Measurements from ENCODE around the gene RNF208. TPM values are rescaled to one million over a fixed set of nuclear protein-coding genes. Genes with fewer than 3 reads are reported as not detected.
"Not testable (repeated sequence)": the region's sequence is repeated elsewhere in the genome, so short reads cannot be mapped to it uniquely, and the experiment has no call there.

RNF208 gene
- total RNA-seq, 1 donor from 2014 or later = 12.8 TPM

- H3K36me3 Mint-ChIP-seq (ENCODE audit: low read depth) = peaks cover 28% of the 10 kb centered on the region
- DNase-seq; H3K4me1 Mint-ChIP-seq; H3K27ac Mint-ChIP-seq; H3K9me3 Mint-ChIP-seq; H3K27me3 Mint-ChIP-seq; H3K4me3 Mint-ChIP-seq; intact Hi-C loops (cut with micrococcal nuclease): not testable (repeated sequence)
These were observed 40.3 kb upstream of the RNF208 start for GRCh38 chr9:137262173-137262908.

GRCh38 chr9:137256856-137257255 is 34.8 kb upstream of the RNF208 start:
- Mint-ChIP-seq H3K4me3 (peak overlapping the region; percentile 87), H3K27ac (no peak overlapping the region), H3K27me3 (peaks cover 1% of the 10 kb centered on the region), H3K36me3 (ENCODE audit: low read depth) (peaks cover 15% of the 10 kb centered on the region), H3K4me1 (peaks cover 13% of the 10 kb centered on the region), H3K9me3 (no peaks in the 10 kb centered on the region)
- DNase-seq = no peak
- intact Hi-C loops (cut with micrococcal nuclease) = no loop called here

- no peak for DNase-seq
- Mint-ChIP-seq H3K36me3 (ENCODE audit: low read depth) (peaks cover 12% of the 10 kb centered on the region), H3K27ac (no peak overlapping the region), H3K27me3 (peaks cover 1% of the 10 kb centered on the region), H3K9me3 (no peaks in the 10 kb centered on the region), H3K4me1 (peaks cover 13% of the 10 kb centered on the region), H3K4me3 (peak overlapping the region; percentile 87)
- intact Hi-C loops (cut with micrococcal nuclease) = no loop called here
These were observed 34.3 kb upstream of the RNF208 start for GRCh38 chr9:137256362-137256761.

GRCh38 chr9:137255448-137256114 is 33.5 kb upstream of the RNF208 start:
- Mint-ChIP-seq H3K9me3 (no peaks in the 10 kb centered on the region), H3K27me3 (peaks cover 1% of the 10 kb centered on the region), H3K4me1 (peaks cover 13% of the 10 kb centered on the region), H3K36me3 (ENCODE audit: low read depth) (peaks cover 12% of the 10 kb centered on the region), H3K4me3 (peak overlapping the region; percentile 87), H3K27ac (peak overlapping the region; percentile 84)
- intact Hi-C loops (cut with micrococcal nuclease) = loop anchor here (1.0 kb wide), 1 partner anchor 14 kb away; the partner anchor contains the start of gene TUBB4B
- DNase-seq = no peak

GRCh38 chr9:137254624-137255447 is 32.8 kb upstream of the RNF208 start, which contains the start of gene NELFB:
Gene NELFB (plus strand): TSS chr9:137255327.
- Mint-ChIP-seq H3K36me3 (ENCODE audit: low read depth) (peaks cover 12% of the 10 kb centered on the region), H3K9me3 (no peaks in the 10 kb centered on the region), H3K4me1 (peaks cover 13% of the 10 kb centered on the region), H3K4me3 (peak within 1 kb of the TSS; percentile 90), H3K27me3 (peaks cover 1% of the 10 kb centered on the region), H3K27ac (peak within 1 kb of the TSS; percentile 84)
- intact Hi-C loops (cut with micrococcal nuclease) = loop anchor here (1.0 kb wide), 1 partner anchor 14 kb away; the partner anchor contains the start of gene TUBB4B
- peak; percentile 100 for DNase-seq

GRCh38 chr9:137253717-137254623 is 31.9 kb upstream of the RNF208 start:
- intact Hi-C loops (cut with micrococcal nuclease) = no loop called here
- peak overlapping the region; percentile 83 for H3K27ac Mint-ChIP-seq
- peaks cover 1% of the 10 kb centered on the region for H3K27me3 Mint-ChIP-seq
- H3K9me3 Mint-ChIP-seq = no peaks in the 10 kb centered on the region
- peak; percentile 64 for DNase-seq
- peaks cover 9% of the 10 kb centered on the region for H3K36me3 Mint-ChIP-seq (ENCODE audit: low read depth)
- peak overlapping the region; percentile 90 for H3K4me3 Mint-ChIP-seq
- H3K4me1 Mint-ChIP-seq = peaks cover 13% of the 10 kb centered on the region

GRCh38 chr9:137252555-137253506 is 30.8 kb upstream of the RNF208 start:
- no peak for DNase-seq
- H3K4me1 Mint-ChIP-seq = peaks cover 13% of the 10 kb centered on the region

GRCh38 chr9:137251490-137252268 is 29.6 kb upstream of the RNF208 start:
- Mint-ChIP-seq H3K9me3 (no peaks in the 10 kb centered on the region), H3K4me1 (peaks cover 10% of the 10 kb centered on the region), H3K27ac (no peak overlapping the region), H3K4me3 (no peak overlapping the region), H3K27me3 (peaks cover 1% of the 10 kb centered on the region), H3K36me3 (ENCODE audit: low read depth) (peaks cover 3% of the 10 kb centered on the region)
- no peak for DNase-seq
- intact Hi-C loops (cut with micrococcal nuclease) = no loop called here

More at GRCh38 chr9:137252555-137253506, 30.8 kb upstream of the RNF208 start:
- Mint-ChIP-seq H3K4me3 (no peak overlapping the region), H3K36me3 (ENCODE audit: low read depth) (peaks cover 5% of the 10 kb centered on the region), H3K27me3 (peaks cover 1% of the 10 kb centered on the region), H3K27ac (no peak overlapping the region), H3K9me3 (no peaks in the 10 kb centered on the region)
- intact Hi-C loops (cut with micrococcal nuclease) = no loop called here

GRCh38 chr9:137251194-137251461 is 29.1 kb upstream of the RNF208 start, which contains the start of gene STPG3:
Gene STPG3 (plus strand): TSS chr9:137251286. CDS start chr9:137251287, 1 bp downstream.
- intact Hi-C loops (cut with micrococcal nuclease) = no loop called here
- H3K9me3 Mint-ChIP-seq = no peaks in the 10 kb centered on the region
- no peak within 1 kb of the TSS for H3K27ac Mint-ChIP-seq
- H3K4me1 Mint-ChIP-seq = peaks cover 6% of the 10 kb centered on the region
- DNase-seq = no peak
- peaks cover 3% of the 10 kb centered on the region for H3K36me3 Mint-ChIP-seq (ENCODE audit: low read depth)
- H3K4me3 Mint-ChIP-seq = no peak within 1 kb of the TSS
- H3K27me3 Mint-ChIP-seq = peaks cover 1% of the 10 kb centered on the region

- Mint-ChIP-seq H3K9me3 (no peaks in the 10 kb centered on the region), H3K4me3 (no peak overlapping the region), H3K27me3 (peaks cover 1% of the 10 kb centered on the region), H3K36me3 (ENCODE audit: low read depth) (peaks cover 3% of the 10 kb centered on the region), H3K27ac (no peak overlapping the region), H3K4me1 (peaks cover 5% of the 10 kb centered on the region)
- no peak for DNase-seq
- intact Hi-C loops (cut with micrococcal nuclease) = no loop called here
These were observed 28.5 kb upstream of the RNF208 start for GRCh38 chr9:137250329-137251193.

- H3K4me1 Mint-ChIP-seq = peaks cover 4% of the 10 kb centered on the region
- no peaks in the 10 kb centered on the region for H3K9me3 Mint-ChIP-seq
These were observed 25.8 kb upstream of the RNF208 start for GRCh38 chr9:137247916-137248175.

More at GRCh38 chr9:137247916-137248175, 25.8 kb upstream of the RNF208 start:
- H3K27me3 Mint-ChIP-seq = no peaks in the 10 kb centered on the region
- H3K4me3 Mint-ChIP-seq = no peak overlapping the region
- intact Hi-C loops (cut with micrococcal nuclease) = no loop called here
- peaks cover 10% of the 10 kb centered on the region for H3K36me3 Mint-ChIP-seq (ENCODE audit: low read depth)
- H3K27ac Mint-ChIP-seq = no peak overlapping the region
- no peak for DNase-seq

Data from activated CD4-positive, alpha-beta T cell treated with anti-CD3 and anti-CD28 coated beads, Interleukin-2, amount 10 ng/mL, durations not matched to agents 24 days and 14 days (primary cell).